RCC 7860 (cell line): ENCODE data around the gene NSD2.

Source experiments
- DNase-seq: peaks from one replicate; pipeline ENCODE4 v3.0.0-alpha.2; 2015; ENCODE audit warnings: low spot score
- FAIRE-seq: peaks from 2 replicates; lab custom pipeline; 2012; peaks lifted over from hg19 to GRCh38; lab: Jason Lieb, UNC

The NSD2 gene

GRCh38 chr4:1982124-1983052, 111.2 kb downstream of the NSD2 start:
- FAIRE-seq (no peak), DNase-seq (no peak)

GRCh38 chr4:1983053-1983845, 112.1 kb downstream of the NSD2 start:
- no peak for FAIRE-seq
- no peak for DNase-seq

- DNase-seq (no peak), FAIRE-seq (no peak)
Measured at GRCh38 chr4:1983846-1984405, 112.7 kb downstream of the NSD2 start.

GRCh38 chr4:1984406-1985191, 113.4 kb downstream of the NSD2 start:
- no peak for DNase-seq
- no peak for FAIRE-seq

- FAIRE-seq, result no peak
- DNase-seq, result no peak
Measured at GRCh38 chr4:1985294-1985693, 114.1 kb downstream of the NSD2 start.

GRCh38 chr4:1985780-1986577, 114.8 kb downstream of the NSD2 start:
- DNase-seq (no peak), FAIRE-seq (no peak)

- FAIRE-seq (no peak), DNase-seq (no peak)
Measured at GRCh38 chr4:1986578-1987210, 115.5 kb downstream of the NSD2 start.

GRCh38 chr4:1987296-1987695, 116.1 kb downstream of the NSD2 start:
- DNase-seq, result no peak
- no peak for FAIRE-seq

- DNase-seq (no peak), FAIRE-seq (no peak)
Measured at GRCh38 chr4:1987721-1988326, 116.6 kb downstream of the NSD2 start.

- DNase-seq (no peak), FAIRE-seq (no peak)
Measured at GRCh38 chr4:1988327-1988724, 117.1 kb downstream of the NSD2 start.

- FAIRE-seq (no peak), DNase-seq (no peak)
Measured at GRCh38 chr4:1989533-1990347, 118.5 kb downstream of the NSD2 start.

GRCh38 chr4:1990348-1990645, 119.1 kb downstream of the NSD2 start:
- FAIRE-seq (no peak), DNase-seq (no peak)

- FAIRE-seq (no peak), DNase-seq (no peak)
Measured at GRCh38 chr4:1990676-1991075, 119.5 kb downstream of the NSD2 start.

- FAIRE-seq (no peak), DNase-seq (no peak)
Measured at GRCh38 chr4:1991087-1991486, 119.9 kb downstream of the NSD2 start.

- FAIRE-seq, result no peak
- DNase-seq, result no peak
Measured at GRCh38 chr4:1991596-1992434, 120.6 kb downstream of the NSD2 start.

GRCh38 chr4:1992468-1993168, 121.4 kb downstream of the NSD2 start:
- DNase-seq (no peak), FAIRE-seq (no peak)

GRCh38 chr4:1993169-1993516, 122.0 kb downstream of the NSD2 start:
- no peak for FAIRE-seq
- no peak for DNase-seq
